ENCODE data around the gene HRC. TPM values are rescaled to one million over a fixed set of nuclear protein-coding genes. Genes with fewer than 3 reads are reported as not detected.

The HRC gene
- total and polyA plus RNA-seq, 11 donors: 267 to 1,953 (median 867) TPM

- Histone ChIP-seq H3K27ac (peak overlapping the region in 11 of 12 donors; percentile 16 to 83 (median 60)), H3K4me1 (peaks cover 0 to 17% (median 5%) of the 10 kb centered on the region in 12 donors), H3K9me3 (no peaks in the 10 kb centered on the region), H3K4me3 (peak overlapping the region in 1 of 12 donors; percentile 15), H3K27me3 (no peaks in the 10 kb centered on the region), H3K36me3 (peaks cover 0 to 89% (median 73%) of the 10 kb centered on the region in 9 donors)
- peak; percentile 72 to 91 (median 90) for ATAC-seq
- intact Hi-C loops (cut with DNase I): loop anchor here in 6 of 10 donors (5.0 to 10.0 kb wide), 5 partner anchors 34 to 202 kb away; partner anchors contain the start of genes GYS1 (in 1 of the 6), HRC (in 1 of the 6), RUVBL2 (in 1 of the 6) and TRPM4 (in 1 of the 6)
- no peak for TF ChIP-seq POLR2A (IDR thresholded peaks at IDR 0.05)
- TF ChIP-seq CTCF (IDR thresholded peaks at IDR 0.05): no peak
- 53 to 76% (median 67%) methylated on average over 19 to 40 of the region's 40 CpGs for WGBS, 4 donors
- DNase-seq: peak; percentile 46 to 75 (median 62)
Measured at GRCh38 chr19:49196527-49197240, 41.5 kb upstream of the HRC start.

GRCh38 chr19:49194408-49194807, 39.2 kb upstream of the HRC start:
- TF ChIP-seq POLR2A (IDR thresholded peaks at IDR 0.05): no peak
- no peak for TF ChIP-seq CTCF (IDR thresholded peaks at IDR 0.05)
- H3K4me3 ChIP-seq: no peak overlapping the region
- no peak overlapping the region for H3K27ac ChIP-seq
- peaks cover 0 to 89% (median 72%) of the 10 kb centered on the region in 9 donors for H3K36me3 ChIP-seq
- no peaks in the 10 kb centered on the region for H3K9me3 ChIP-seq
- intact Hi-C loops (cut with DNase I): loop anchor here in 1 of 10 donors (10.0 kb wide), 1 partner anchor 200 kb away; the partner anchor contains the start of genes GYS1 and RUVBL2
- H3K4me1 ChIP-seq: peaks cover 0 to 27% (median 9%) of the 10 kb centered on the region in 12 donors
- no peaks in the 10 kb centered on the region for H3K27me3 ChIP-seq
- DNase-seq (no peak), ATAC-seq (no peak)
- 78 to 93% (median 87%) methylated on average over 4 of the region's 4 CpGs for WGBS, 4 donors

GRCh38 chr19:49193822-49194394, 38.7 kb upstream of the HRC start:
- DNase-seq (no peak), ATAC-seq (no peak)
- intact Hi-C loops (cut with DNase I): loop anchor here in 1 of 10 donors (10.0 kb wide), 1 partner anchor 199 kb away; the partner anchor contains the start of genes GYS1 and RUVBL2
- Histone ChIP-seq H3K27ac (no peak overlapping the region), H3K27me3 (no peaks in the 10 kb centered on the region), H3K4me3 (no peak overlapping the region), H3K36me3 (peaks cover 0 to 89% (median 74%) of the 10 kb centered on the region in 9 donors), H3K9me3 (no peaks in the 10 kb centered on the region), H3K4me1 (peaks cover 0 to 31% (median 9%) of the 10 kb centered on the region in 12 donors)
- WGBS, 4 donors: 92 to 96% (median 94%) methylated on average over 6 of the region's 6 CpGs
- TF ChIP-seq CTCF (IDR thresholded peaks at IDR 0.05): no peak
- TF ChIP-seq POLR2A (IDR thresholded peaks at IDR 0.05): no peak

- Histone ChIP-seq H3K9me3 (no peaks in the 10 kb centered on the region), H3K4me1 (peaks cover 0 to 16% (median 5%) of the 10 kb centered on the region in 12 donors), H3K27me3 (no peaks in the 10 kb centered on the region), H3K27ac (no peak overlapping the region), H3K4me3 (no peak overlapping the region), H3K36me3 (peaks cover 0 to 99% (median 78%) of the 10 kb centered on the region in 9 donors)
- DNase-seq (no peak), ATAC-seq (no peak)
- intact Hi-C loops (cut with DNase I): loop anchor here in 1 of 10 donors (10.0 kb wide), 1 partner anchor 196 kb away; the partner anchor contains the start of genes GYS1 and RUVBL2
- no peak for TF ChIP-seq POLR2A (IDR thresholded peaks at IDR 0.05)
- TF ChIP-seq CTCF (IDR thresholded peaks at IDR 0.05): no peak
- WGBS, 4 donors: 90 to 98% (median 96%) methylated on average over 3 of the region's 3 CpGs
Measured at GRCh38 chr19:49190781-49191180, 35.6 kb upstream of the HRC start.
